Activated CD4-positive, alpha-beta T cell treated with anti-CD3 and anti-CD28 coated beads for 4 hours (primary cell): ENCODE results near the gene SH3TC1.

ENCODE experiments used
- DNase-seq, 2 donors: peaks; one replicate each; pipeline ENCODE4 v3.0.0-alpha.2; 2020

The SH3TC1 gene

GRCh38 chr4:8201321-8201781, 2.3 kb downstream of the SH3TC1 start:
- DNase-seq = peak; percentile 53 to 55

DNA sequence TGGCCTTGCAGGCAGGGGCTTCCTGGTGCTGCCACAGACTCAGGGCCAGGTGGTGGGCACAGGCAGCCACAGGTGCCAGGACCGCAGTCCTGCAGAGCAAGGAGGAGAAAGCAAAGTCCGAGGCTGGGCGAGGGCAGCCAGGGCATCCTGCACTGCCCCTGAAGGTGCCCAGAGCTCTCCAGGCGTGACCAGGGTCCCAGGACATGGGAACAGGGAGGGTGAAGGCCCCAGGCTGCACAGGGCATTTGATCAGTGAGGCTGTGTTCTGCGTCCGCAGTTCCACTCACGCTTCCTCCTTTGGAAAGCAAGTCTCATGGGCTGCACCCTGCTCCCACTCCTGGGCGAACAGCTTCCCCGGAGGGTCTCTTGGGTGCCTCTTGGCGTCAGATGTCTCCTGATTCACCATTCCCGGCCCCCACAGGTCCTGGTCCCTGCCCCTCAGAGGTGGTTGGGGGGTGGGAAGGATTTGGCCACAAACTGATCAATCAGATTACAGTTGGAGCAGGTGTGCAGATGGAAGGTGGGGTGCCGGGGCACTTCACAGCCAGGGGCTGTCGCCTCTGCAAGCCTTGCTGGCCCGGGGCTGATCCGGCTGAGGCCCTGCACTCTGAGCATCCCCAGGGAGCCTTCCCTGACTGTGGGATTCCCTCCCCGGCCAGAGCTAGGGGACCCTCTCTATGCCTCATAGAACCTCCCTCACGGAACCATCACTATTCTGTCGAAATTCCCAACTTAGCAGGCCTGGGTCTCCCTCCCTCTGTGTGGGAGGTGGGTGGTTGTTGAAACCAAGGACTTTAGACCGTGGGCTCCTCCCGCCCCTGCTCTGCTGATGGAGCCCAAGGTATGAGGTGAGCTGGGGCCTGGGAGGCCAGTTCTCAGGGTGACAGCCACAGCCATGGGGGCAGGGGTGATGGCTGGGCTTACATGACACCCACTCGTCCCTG, 3.3 kb downstream of the SH3TC1 start:
- no peak for DNase-seq

GRCh38 chr4:8203052-8203401, 3.9 kb downstream of the SH3TC1 start:
- no peak for DNase-seq

DNA sequence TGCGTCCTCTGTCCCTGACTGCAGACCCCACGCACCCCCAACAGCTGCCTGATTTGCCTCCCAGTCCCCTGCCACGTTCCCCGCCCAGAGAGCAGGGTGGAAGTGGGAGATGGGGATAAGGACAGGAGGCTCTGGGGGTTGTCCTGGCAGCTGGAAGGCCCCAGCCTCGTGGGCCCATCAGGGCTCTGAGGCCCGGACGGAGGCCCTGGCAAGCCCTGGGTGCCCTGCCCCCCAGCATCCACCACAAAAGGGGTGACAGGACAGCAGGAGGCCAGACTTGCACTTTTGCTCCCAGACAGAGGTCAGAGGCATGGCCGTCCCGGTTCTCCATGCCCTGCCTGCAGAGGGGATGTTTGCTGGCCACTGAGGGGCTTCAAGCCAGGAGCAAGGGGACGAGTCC, 4.7 kb downstream of the SH3TC1 start:
- no peak for DNase-seq

DNA sequence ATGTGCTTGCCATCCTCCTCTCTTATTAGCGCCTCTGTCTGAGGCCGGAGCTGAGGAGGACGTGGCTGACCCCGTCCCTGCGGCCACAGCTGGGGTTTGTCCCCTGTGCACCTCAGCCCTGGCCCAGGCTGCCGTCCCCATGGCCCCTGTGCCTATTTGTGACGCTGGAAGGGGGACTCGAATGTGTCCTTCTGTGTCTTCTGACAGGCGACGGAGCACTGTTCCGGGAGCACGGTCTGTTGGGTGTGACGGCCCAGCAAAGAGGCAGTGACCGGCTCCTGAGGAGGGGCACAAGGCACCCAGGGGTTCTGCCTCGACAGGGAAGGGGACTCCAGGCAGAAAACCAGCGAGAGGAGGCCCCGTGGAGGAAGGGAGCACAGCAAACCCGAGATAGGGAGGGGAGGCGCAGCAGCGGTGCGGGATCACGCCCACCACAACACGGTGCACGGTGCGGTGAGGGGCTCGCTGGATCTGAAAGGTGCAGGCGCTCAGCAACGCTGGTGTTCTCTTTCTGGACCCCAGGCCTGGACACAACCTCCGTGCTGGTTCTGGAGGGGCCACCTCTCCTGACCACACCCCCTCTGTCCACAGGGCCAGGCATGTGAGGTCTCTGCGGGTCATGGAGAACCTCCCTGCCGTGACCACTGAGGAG, 5.6 kb downstream of the SH3TC1 start:
- DNase-seq = no peak

GRCh38 chr4:8205241-8205707, 6.2 kb downstream of the SH3TC1 start:
- DNase-seq = no peak

GRCh38 chr4:8205749-8206611, 6.9 kb downstream of the SH3TC1 start:
- DNase-seq = no peak

DNA sequence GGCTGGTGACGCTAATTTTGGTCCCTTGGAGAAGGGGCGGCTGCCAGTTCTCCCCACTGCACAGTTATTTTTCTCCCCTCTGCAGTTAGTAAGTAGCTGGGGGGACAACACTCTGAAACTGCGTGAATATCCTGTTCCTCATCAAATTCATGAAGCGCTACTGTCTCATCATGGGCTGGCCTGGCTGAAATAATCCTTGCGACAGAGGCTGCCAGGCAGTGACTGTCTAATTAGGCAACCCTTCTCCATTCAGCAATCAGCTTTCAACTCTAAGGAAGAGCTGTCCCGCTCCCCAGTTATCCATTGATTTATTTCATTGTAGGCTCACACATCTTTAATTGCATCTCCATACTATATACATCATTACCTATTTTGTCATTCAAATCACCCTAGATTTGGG, 8.2 kb downstream of the SH3TC1 start:
- DNase-seq = no peak

DNA sequence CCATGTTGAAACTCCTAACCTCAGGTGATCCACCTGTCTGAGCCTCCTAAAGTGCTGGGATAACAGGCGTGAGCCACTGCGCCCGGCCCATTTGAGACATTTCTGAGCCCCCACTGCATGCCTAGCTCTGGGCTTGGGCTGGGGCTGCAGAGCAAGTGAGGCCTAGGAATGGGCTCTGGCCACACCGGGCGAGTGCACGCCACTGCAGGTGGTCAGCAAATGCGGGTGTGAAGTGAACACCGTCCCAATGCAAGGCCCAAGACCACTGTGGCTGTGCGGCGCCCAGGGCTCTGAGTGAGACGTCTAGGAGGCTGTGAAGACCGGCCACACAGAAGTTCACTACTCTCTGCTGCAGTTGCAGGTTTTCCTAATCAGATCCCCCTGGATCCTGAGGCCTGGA, 9.5 kb downstream of the SH3TC1 start:
- no peak for DNase-seq

GRCh38 chr4:8209181-8209874, 10.2 kb downstream of the SH3TC1 start:
- DNase-seq = no peak

DNA sequence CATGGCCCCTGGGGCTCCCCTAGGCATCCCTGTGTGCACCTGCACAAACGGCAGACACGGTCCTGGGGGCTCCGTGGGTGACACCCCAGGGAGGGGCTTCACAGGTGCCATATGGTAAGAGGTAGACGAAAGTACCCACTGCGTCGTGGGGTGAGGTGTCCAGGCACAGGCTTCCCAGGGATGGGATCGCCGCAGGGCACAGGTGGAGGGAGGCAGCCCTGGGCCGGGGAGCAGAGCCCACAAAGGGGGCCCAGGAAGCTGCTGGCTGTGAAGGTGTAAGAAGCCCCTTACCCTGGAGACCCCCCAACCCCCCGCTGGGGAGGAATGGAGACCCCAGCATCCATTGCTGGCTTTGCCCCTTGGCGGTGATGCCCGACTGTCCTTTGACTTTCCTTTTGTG, 10.9 kb downstream of the SH3TC1 start:
- no peak for DNase-seq

- DNase-seq = no peak
Observed at GRCh38 chr4:8210616-8211015, 11.5 kb downstream of the SH3TC1 start.

- DNase-seq = no peak
Observed at GRCh38 chr4:8211251-8211650, 12.2 kb downstream of the SH3TC1 start.

DNA sequence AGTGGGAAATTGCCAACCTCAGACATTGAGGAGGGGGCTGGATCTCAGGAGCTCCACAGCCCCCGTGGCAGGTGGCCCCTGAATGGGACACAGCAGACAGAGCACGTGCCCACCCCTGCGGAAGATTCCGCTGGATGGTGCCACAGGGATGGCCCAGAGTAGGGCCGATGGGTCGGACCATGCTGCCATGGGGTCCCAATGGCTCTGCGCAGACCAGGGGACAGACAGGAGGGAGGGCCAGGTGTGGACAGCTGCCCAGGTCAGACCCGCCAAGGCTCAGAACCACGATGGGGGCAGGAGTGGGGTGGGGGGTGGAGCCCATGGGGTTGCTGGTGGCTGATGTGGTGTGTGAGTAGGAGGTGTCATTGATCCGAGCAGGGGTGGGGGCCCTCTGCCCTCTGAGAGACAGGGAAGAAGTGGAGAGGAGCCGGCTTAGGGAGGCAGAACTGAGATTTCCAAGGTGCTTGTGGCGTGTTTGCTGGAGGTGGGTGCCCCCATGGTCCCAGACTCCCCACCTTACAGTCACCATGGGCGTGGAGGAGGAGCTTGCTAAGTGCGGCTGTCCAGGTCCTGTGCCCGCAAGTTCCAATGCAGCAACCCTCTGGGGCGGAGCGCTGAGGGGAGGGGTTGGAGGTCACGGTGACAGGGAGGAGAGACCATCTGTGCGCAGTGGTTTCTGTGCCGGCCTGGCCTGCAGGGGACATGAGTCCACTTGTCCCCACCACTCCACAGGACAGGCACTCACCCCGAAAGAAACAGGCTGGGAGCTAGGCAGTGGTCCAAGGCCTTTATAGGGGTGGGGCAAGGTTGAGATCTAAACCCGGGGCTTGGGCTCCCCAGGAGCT, 12.9 kb downstream of the SH3TC1 start:
- DNase-seq = no peak

- DNase-seq = no peak
Observed at GRCh38 chr4:8212622-8213021, 13.5 kb downstream of the SH3TC1 start.

DNA sequence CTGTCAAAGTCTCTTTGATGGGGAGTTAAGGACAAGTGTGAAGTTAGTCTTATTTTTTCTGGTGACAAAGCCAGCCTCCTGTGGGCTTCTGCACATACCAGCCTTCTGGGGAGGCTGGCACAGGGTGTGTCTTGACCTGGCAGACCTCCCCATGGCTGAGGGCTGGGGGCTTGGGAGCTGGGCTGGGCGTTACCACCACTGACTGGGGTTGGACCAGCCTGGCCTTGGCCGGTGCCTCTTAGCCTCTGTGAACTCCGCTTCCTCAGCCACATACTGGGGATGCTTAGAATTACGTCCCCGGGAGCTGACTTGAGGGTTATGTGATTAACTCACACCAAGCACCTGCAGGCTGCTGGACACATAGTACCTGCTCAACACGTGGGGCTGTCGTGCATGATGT, 14.0 kb downstream of the SH3TC1 start:
- no peak for DNase-seq

DNA sequence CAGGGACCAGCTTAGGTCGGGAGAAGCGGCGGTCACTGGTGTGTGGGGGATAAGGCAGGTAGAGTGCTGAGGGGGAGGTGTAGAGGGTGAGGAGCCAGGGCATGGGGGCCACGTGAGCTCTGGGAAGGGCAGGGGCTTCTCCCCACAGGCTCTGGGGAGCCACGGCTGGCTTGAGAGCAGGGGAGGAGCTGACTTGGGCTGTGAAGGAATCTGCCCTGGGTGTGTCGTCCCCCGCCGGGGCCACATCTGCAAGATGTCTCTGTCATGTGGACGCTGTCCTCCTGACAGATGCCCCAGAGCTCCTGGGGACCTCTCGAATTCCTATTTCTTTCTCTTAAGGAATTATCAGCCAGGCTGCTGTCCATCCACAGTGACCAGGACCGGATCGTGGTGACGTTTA, 15.0 kb downstream of the SH3TC1 start:
- DNase-seq = no peak

GRCh38 chr4:8215001-8215427, 15.9 kb downstream of the SH3TC1 start:
- no peak for DNase-seq

GRCh38 chr4:8215641-8216442, 16.8 kb downstream of the SH3TC1 start:
- no peak for DNase-seq

- DNase-seq = no peak
Observed at GRCh38 chr4:8216443-8217245, 17.6 kb downstream of the SH3TC1 start.
